ENCODE results near the gene MACROD2.

DNA sequence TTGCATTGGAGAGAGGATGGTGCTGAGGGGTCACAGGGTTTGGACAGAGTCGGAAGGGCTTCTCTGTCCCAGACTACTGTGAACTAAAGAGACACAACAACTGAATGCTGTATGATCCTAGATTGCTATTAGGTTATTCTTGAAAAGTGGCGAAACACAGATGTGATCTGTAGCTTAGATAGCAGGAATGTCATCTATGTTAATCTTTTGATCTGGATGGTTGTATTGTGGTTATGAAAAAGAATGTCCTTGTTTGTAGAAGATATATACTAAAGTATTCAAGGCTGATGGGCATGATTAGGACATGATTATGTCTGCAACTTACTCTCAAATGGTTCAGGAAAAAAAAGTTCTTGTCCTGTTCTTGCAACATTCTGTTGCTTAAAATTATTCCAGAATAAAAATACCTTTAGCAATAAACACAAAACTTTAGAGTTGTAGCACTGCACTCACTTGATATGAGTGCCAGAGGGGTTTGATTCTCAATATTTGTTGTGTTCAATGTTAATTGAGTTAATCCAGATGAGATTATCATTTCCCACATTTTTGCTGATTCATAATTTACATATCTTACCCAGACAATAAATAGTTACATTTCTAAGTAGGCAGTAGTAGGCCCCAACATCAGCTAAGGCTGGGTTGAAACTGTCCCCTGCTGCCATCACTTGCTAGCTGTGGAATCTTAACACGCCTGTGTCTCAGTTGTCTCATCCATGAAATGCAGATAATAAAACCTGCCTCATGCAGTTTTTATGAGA is 1932.8 kb downstream of the MACROD2 start:
- TF ChIP-seq POLR2A (IDR thresholded peaks at IDR 0.05; ENCODE audit: low read depth, low read length) (no peak), CTCF (conservative IDR thresholded peaks at IDR 0.05; ENCODE audit: low read depth, low read length) (no peak), MAFK (IDR thresholded peaks at IDR 0.05; ENCODE audit: low read depth, low read length) (no peak), MAZ (IDR thresholded peaks at IDR 0.05; ENCODE audit: borderline replicate concordance, low read depth, low read length) (no peak), CEBPB (IDR thresholded peaks at IDR 0.05; ENCODE audit: low read depth, low read length) (no peak), RAD21 (IDR thresholded peaks at IDR 0.05; ENCODE audit: low read length) (no peak)
- TF ChIP-seq, protein P1, sequence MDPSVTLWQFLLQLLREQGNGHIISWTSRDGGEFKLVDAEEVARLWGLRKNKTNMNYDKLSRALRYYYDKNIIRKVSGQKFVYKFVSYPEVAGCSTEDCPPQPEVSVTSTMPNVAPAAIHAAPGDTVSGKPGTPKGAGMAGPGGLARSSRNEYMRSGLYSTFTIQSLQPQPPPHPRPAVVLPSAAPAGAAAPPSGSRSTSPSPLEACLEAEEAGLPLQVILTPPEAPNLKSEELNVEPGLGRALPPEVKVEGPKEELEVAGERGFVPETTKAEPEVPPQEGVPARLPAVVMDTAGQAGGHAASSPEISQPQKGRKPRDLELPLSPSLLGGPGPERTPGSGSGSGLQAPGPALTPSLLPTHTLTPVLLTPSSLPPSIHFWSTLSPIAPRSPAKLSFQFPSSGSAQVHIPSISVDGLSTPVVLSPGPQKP (IDR thresholded peaks at IDR 0.05; ENCODE audit: borderline replicate concordance, low read depth, low read length) = no peak

All from IMR-90 (cell line).